Left ventricle myocardium superior (tissue), 1 donor: ENCODE results near the gene ECEL1. TPM values are rescaled to one million over a fixed set of nuclear protein-coding genes. Genes with fewer than 3 reads are reported as not detected.
"Not testable (repeated sequence)": the region's sequence is repeated elsewhere in the genome, so short reads cannot be mapped to it uniquely, and the experiment has no call there.

ENCODE experiments used
- ATAC-seq: fragments of 200-7000 bp; cut with Tn5 transposase; one replicate; pipeline ENCODE4 v1.9.1; 2020; ENCODE audit warnings: mild to moderate bottlenecking, moderate library complexity
- DNase-seq: peaks from one replicate; pipeline ENCODE4 v3.0.0-alpha.2; 2020
- intact Hi-C: fragments of 100-400 bp; cut with micrococcal nuclease; formaldehyde crosslinking; loops from one replicate; pipeline ENCODE4 v1.11.0; 2022
- total RNA-seq: library from RNA; stranded (reverse); fragmentation: NEBNext Ultra II Directional; extraction: Animal tissue kit (Norgen Biotek cat#: 25700); gene quantifications from one replicate; pipeline ENCODE4 v1.2.1, GENCODE V29; 2021
- donor health status: DM: no; HTN: yes; CAD: no; lungs with severe emphysema.

ECEL1 gene
- total RNA-seq, 1 donor from 2014 or later = 0.37 TPM

DNA sequence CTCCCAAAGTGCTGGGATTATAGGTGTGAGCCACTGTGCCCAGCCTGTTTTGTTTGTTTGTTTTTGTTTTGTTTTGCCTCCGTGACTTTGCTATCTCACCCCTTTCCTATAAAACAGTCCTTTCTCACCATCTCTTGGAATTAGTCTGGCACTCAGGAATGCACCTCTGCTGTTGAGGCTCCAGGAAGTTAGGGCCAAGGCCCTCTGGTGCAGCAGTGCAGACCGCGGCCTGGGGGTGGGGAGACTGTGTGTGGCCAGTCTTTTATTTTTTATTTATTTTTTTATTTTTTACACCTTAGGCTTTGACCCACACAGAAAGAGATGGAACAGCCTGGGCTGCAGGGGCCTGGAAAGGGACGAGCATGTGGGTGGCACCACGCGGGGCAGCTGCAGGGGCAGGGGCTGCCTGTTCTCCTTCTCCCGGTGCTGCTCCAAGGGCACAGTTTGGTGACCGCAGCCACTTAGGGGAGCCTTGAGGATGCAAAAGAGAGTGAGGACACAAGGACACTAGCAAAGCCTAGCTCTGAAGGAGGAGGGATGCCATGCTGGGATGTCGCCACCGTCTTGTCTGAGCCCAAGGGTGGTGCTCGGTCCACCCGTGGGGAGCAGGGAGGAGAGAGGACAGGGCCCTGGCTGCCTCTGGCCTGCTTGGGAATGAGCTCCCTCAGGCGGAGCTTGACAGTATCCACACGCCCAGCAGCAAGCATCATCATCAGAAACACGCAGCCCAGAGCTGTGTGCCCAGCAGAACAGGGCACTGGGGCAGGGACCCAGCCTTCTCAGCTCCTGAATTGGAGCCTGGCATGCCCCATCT is 51.0 kb downstream of the ECEL1 start:
- ATAC-seq = no peak
- DNase-seq = no peak
- intact Hi-C loops = no loop called here

DNA sequence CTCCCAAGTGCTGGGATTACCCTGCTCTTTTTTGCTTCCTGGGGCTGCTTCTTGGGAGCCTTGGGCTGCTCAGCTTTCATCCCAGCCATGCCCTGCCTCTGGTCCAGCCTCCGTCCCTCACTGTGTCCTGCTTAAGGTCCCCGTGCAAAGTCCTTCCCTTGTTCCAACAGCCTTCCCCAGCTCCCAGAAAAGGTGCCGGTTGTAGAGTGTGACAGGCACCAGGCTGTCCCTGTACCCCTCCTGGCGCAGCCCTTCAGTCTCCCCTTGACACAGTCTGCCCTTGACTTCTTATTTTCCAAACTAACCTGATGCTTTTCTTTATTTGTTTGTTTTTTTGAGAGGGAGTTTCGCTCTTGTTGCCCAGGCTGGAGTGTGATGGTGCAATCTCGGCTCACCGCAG is 51.8 kb downstream of the ECEL1 start:
- ATAC-seq (no peak), DNase-seq (no peak)
- intact Hi-C loops = no loop called here

GRCh38 chr2:232435375-232435648 is 52.3 kb downstream of the ECEL1 start:
- intact Hi-C loops = no loop called here
- DNase-seq = no peak
- ATAC-seq = no peak

- ATAC-seq (no peak), DNase-seq (no peak)
- intact Hi-C loops = no loop called here
Measured at GRCh38 chr2:232434563-232435374, 52.9 kb downstream of the ECEL1 start.

- intact Hi-C loops = no loop called here
- DNase-seq (no peak), ATAC-seq (no peak)
Measured at GRCh38 chr2:232434091-232434490, 53.5 kb downstream of the ECEL1 start.

- ATAC-seq, DNase-seq, intact Hi-C loops: not testable (repeated sequence)
Measured at GRCh38 chr2:232433622-232434021, 54.0 kb downstream of the ECEL1 start.

- intact Hi-C loops = no loop called here
- ATAC-seq = no peak
- DNase-seq = no peak
Measured at GRCh38 chr2:232432598-232433184, 54.9 kb downstream of the ECEL1 start.

DNA sequence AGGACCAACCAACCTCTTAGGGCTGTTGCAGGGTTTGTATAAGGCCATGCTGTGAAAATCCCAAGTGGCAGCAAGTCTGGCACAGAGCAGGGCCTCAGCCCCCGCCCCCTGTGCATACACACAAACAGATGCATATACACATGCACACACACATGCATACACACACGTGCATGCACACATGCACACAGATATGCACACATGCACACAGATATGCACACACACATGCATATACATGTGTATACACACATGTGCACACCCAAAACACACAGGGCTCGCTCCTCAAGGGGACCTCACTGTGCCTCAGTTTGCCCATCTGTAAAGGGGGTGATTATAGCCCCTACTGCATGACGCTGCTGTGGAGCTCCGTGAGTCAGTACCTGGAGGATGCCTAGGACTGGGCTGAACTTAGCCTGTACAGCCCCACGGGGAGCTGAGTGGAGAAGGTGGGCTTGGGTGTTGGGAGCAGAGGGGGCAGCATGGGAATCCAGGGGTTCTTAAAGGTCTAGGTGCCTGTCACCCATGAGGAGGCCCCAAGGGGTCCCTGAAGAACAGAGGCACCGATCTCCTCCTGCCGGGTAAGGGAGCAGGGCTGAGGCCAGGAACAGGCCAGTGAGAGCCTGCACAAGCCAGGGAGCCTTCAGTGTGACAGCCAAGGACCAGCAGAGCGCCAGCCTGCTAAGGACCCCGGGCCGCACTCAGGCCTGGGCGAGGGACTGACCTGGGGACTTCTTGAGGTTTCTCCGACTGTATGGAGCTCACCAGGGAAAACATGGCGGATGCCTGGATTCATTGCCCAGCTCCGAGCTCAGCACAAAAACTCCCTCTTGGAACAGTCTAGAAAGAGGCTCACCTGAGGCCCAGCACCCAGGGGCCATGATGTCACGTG is 55.7 kb downstream of the ECEL1 start:
- no peak for DNase-seq
- intact Hi-C loops = no loop called here
- no peak for ATAC-seq

Other genes starting within 250 kb of the ECEL1 start
- gene ALPP, start 109.1 kb downstream of the ECEL1 start, total RNA-seq = not detected
- gene ALPG, start 81.0 kb downstream of the ECEL1 start, total RNA-seq = not detected
- not detected for gene ALPI, start 31.7 kb downstream of the ECEL1 start, total RNA-seq
- 0.15 TPM for gene PRSS56, start 32.6 kb upstream of the ECEL1 start, total RNA-seq
- not detected for gene CHRND, start 38.3 kb upstream of the ECEL1 start, total RNA-seq
- gene CHRNG, start 51.9 kb upstream of the ECEL1 start, total RNA-seq = not detected
- 1.7 TPM for gene TIGD1, start 62.7 kb upstream of the ECEL1 start, total RNA-seq
- gene EIF4E2, start 62.9 kb upstream of the ECEL1 start, total RNA-seq = 40.7 TPM
- gene EFHD1, start 145.8 kb upstream of the ECEL1 start, total RNA-seq = 21.7 TPM
- 59.2 TPM for gene GIGYF2, start 209.5 kb upstream of the ECEL1 start, total RNA-seq